Activated naive CD8-positive, alpha-beta T cell treated with anti-CD3 and anti-CD28 coated beads, Interleukin-2, amount 10 ng/mL, durations not matched to agents 7 days and 5 days (primary cell): ENCODE measurements around the gene PARL. TPM values are rescaled to one million over a fixed set of nuclear protein-coding genes. Genes with fewer than 3 reads are reported as not detected.

Experiments used
- ATAC-seq: fragments of 150-1000 bp; cut with Tn5 transposase; one replicate; pipeline ENCODE4 v1.10.0; 2021; ENCODE audit warnings: low read depth, moderate library complexity
- POLR2A ChIA-PET: fragments of 350-600 bp; sonication (Branson Sonifier 250); formaldehyde crosslinking; loops from one replicate; lab custom pipeline; 2021; ENCODE audit warnings: antibody characterized with exemption; lab: Charles Lee
- DNase-seq: peaks from one replicate; pipeline ENCODE4 v3.0.0; 2021
- H3K27ac Mint-ChIP-seq: one replicate; pipeline ENCODE4 v1.8.0; 2022; ENCODE audit warnings: mild to moderate bottlenecking, mixed read lengths
- H3K27me3 Mint-ChIP-seq: one replicate; pipeline ENCODE4 v1.8.0; 2022; ENCODE audit warnings: mild to moderate bottlenecking, moderate library complexity, mixed read lengths
- H3K36me3 Mint-ChIP-seq: one replicate; pipeline ENCODE4 v1.8.0; 2021; ENCODE audit warnings: mild to moderate bottlenecking, mixed read lengths
- H3K4me1 Mint-ChIP-seq: one replicate; pipeline ENCODE4 v1.8.0; 2021; ENCODE audit warnings: mixed read lengths
- H3K4me3 Mint-ChIP-seq: one replicate; pipeline ENCODE4 v1.8.0; 2022; ENCODE audit warnings: mild to moderate bottlenecking, moderate library complexity, mixed read lengths
- H3K9me3 Mint-ChIP-seq: one replicate; pipeline ENCODE4 v1.8.0; 2021; ENCODE audit warnings: mixed read lengths
- total RNA-seq, 2 experiments: library from RNA; stranded (reverse); gene quantifications; one replicate each; pipeline ENCODE4 v1.2.3, GENCODE V29; 2021

The PARL gene
- total RNA-seq, 2 experiments from 2014 or later, result 37.4 to 45.5 TPM

DNA sequence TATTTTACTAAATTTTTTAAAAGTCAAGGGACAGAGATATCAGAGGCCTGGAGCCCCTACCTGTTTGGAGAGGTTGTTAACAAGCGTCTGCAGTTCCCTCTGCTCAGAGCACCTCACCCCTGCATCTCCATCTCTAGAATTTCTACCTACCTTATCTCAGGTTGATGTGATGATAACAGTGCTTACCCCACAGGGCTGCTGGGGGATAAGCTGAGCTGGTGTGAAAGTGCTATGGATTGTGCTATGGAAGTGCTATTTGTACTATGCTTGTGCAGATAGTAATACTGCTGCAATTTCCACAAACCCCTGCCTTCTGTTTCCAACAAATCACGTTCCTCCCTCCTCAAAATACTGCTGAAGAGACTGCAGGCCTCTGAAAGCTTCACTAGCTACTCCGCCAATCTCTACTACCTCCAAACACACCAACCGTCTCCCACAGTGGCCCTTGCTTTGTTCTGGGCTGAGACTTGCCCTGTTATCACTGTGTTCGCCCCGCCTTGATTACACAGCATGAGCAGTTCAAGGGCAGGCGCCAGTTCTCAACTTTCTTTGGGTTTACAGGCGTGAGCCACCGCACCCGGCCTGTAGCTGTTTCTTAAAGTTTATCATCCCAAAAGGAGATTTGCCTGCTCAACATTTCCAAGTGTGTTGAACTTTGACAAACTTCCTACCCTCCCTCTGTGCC lies 28.4 kb upstream of the PARL start:
- ATAC-seq, result no peak
- no peaks in the 10 kb centered on the region for H3K4me1 Mint-ChIP-seq
- no peak overlapping the region for H3K4me3 Mint-ChIP-seq
- POLR2A ChIA-PET, result no interaction called here
- DNase-seq, result no peak
- no peak overlapping the region for H3K27ac Mint-ChIP-seq
- H3K9me3 Mint-ChIP-seq, result no peaks in the 10 kb centered on the region
- H3K36me3 Mint-ChIP-seq, result no peaks in the 10 kb centered on the region
- no peaks in the 10 kb centered on the region for H3K27me3 Mint-ChIP-seq

DNA sequence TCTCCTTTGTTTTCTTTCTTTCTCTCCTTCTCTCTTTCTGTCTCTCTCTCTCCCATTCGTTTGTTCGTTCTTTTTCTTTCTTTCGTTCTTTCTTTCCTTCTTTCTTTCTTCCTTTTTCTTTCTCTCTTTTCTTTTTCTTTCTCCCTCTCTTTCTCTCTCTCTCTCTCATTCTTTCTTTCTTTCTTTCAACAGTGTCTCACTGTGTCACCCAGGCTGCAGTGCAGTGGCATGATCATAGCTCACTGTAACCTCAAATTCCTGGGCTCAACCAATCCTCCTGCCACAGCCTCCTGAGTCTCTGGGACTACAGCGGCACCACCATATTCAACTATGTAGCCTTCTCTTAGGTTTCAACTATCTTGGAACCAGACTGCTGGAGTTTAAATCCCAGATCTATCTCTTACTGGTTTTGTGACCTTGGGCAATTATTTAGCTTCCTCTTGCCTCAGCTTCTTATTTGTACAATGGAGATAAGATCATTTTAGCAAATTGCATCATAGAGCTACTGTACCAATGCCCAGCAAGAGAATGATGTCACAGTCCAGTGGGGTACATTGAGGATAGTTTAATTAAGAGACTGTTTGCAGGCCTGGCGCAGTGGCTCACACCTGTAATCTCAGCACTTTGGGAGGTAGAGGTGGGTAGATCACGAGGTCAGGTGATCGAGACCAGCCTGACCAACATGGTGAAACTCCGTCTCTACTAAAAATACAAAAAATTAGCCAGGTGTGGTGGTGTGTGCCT lies 27.3 kb upstream of the PARL start:
- H3K27me3 Mint-ChIP-seq, result no peaks in the 10 kb centered on the region
- H3K27ac Mint-ChIP-seq, result no peak overlapping the region
- H3K4me3 Mint-ChIP-seq, result no peak overlapping the region
- no peaks in the 10 kb centered on the region for H3K4me1 Mint-ChIP-seq
- POLR2A ChIA-PET, result no interaction called here
- ATAC-seq (no peak), DNase-seq (no peak)
- H3K9me3 Mint-ChIP-seq, result no peaks in the 10 kb centered on the region
- H3K36me3 Mint-ChIP-seq, result no peaks in the 10 kb centered on the region

- DNase-seq, result no peak
- Mint-ChIP-seq H3K9me3 (no peaks in the 10 kb centered on the region), H3K4me1 (no peaks in the 10 kb centered on the region), H3K27ac (no peak overlapping the region), H3K27me3 (no peaks in the 10 kb centered on the region), H3K4me3 (no peak overlapping the region), H3K36me3 (no peaks in the 10 kb centered on the region)
- POLR2A ChIA-PET, result no interaction called here
- ATAC-seq, result no peak
Observed at GRCh38 chr3:183911087-183911486, 26.4 kb upstream of the PARL start.

- H3K27ac Mint-ChIP-seq, result no peak overlapping the region
- no peaks in the 10 kb centered on the region for H3K9me3 Mint-ChIP-seq
- POLR2A ChIA-PET, result no interaction called here
- no peaks in the 10 kb centered on the region for H3K36me3 Mint-ChIP-seq
- DNase-seq (no peak), ATAC-seq (no peak)
- no peak overlapping the region for H3K4me3 Mint-ChIP-seq
- no peaks in the 10 kb centered on the region for H3K4me1 Mint-ChIP-seq
- H3K27me3 Mint-ChIP-seq, result no peaks in the 10 kb centered on the region
Observed at GRCh38 chr3:183909030-183909600, 24.4 kb upstream of the PARL start.

DNA sequence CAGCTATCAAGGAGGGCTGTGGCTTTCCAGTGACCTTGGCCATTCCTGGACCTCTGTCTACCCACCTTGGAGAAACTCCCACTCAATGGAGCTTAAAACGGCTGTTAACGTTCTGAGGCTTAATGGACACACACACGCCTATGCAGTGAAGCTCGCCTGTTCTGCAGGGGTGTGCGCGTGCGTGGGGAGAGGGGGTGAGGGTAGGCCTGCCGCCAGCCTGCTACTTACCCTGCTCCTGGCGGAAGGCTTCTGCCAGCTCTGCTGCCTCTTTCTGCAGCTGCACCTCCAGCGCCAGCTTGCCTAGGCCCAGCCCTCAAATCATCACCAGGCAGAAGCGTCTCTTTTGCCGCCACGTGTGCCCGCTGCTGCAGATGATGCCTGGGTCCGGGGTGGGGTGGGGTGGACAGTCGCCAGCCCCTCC lies 23.2 kb upstream of the PARL start:
- no peak overlapping the region for H3K4me3 Mint-ChIP-seq
- POLR2A ChIA-PET, result no interaction called here
- ATAC-seq, result no peak

GRCh38 chr3:183907176-183907575 lies 22.5 kb upstream of the PARL start:
- H3K27ac Mint-ChIP-seq, result no peak overlapping the region
- no peaks in the 10 kb centered on the region for H3K36me3 Mint-ChIP-seq
- DNase-seq (no peak), ATAC-seq (no peak)
- H3K27me3 Mint-ChIP-seq, result no peaks in the 10 kb centered on the region
- POLR2A ChIA-PET, result no interaction called here
- no peak overlapping the region for H3K4me3 Mint-ChIP-seq
- H3K4me1 Mint-ChIP-seq, result no peaks in the 10 kb centered on the region
- no peaks in the 10 kb centered on the region for H3K9me3 Mint-ChIP-seq

More for the DNA sequence above, 23.2 kb upstream of the PARL start:
- H3K27me3 Mint-ChIP-seq, result no peaks in the 10 kb centered on the region
- no peaks in the 10 kb centered on the region for H3K4me1 Mint-ChIP-seq
- no peaks in the 10 kb centered on the region for H3K36me3 Mint-ChIP-seq
- no peaks in the 10 kb centered on the region for H3K9me3 Mint-ChIP-seq
- DNase-seq, result no peak
- no peak overlapping the region for H3K27ac Mint-ChIP-seq

DNA sequence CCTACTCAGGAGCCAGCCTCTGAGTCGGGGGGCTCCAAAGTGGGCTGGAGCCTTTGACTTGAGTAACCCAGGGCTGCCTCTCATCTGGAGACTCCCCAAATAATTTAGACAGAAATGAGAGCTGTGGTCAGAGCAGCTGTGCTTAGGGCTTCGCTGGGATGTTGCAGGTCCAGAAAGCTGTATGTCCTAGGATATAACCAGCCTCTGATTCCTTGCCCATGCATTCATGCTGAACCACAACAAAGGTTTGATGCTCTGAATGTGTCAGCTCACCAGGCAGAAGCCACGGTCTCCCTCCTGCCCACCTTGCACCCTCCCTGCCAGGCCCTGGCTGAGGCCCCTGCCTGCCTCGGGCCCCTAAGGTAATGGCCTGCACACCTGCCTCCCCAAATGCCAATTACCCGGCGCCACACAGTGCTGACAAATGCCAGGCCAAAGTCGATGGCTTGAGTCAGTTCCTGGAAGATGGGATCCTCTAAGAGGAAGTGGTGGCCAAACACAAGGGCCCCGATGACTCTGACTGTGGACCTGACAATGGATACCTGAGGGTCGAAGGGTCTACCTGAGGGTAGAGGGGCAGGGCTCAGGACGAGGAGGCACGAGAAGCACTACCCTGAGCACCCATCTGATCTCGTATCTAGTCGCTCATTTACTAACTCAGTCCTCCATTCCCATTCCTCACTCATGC lies 21.7 kb upstream of the PARL start:
- no peak overlapping the region for H3K27ac Mint-ChIP-seq
- H3K27me3 Mint-ChIP-seq, result peaks cover 2% of the 10 kb centered on the region
- POLR2A ChIA-PET, result no interaction called here
- no peaks in the 10 kb centered on the region for H3K9me3 Mint-ChIP-seq
- no peaks in the 10 kb centered on the region for H3K36me3 Mint-ChIP-seq
- H3K4me1 Mint-ChIP-seq, result no peaks in the 10 kb centered on the region
- DNase-seq (no peak), ATAC-seq (no peak)
- H3K4me3 Mint-ChIP-seq, result no peak overlapping the region

DNA sequence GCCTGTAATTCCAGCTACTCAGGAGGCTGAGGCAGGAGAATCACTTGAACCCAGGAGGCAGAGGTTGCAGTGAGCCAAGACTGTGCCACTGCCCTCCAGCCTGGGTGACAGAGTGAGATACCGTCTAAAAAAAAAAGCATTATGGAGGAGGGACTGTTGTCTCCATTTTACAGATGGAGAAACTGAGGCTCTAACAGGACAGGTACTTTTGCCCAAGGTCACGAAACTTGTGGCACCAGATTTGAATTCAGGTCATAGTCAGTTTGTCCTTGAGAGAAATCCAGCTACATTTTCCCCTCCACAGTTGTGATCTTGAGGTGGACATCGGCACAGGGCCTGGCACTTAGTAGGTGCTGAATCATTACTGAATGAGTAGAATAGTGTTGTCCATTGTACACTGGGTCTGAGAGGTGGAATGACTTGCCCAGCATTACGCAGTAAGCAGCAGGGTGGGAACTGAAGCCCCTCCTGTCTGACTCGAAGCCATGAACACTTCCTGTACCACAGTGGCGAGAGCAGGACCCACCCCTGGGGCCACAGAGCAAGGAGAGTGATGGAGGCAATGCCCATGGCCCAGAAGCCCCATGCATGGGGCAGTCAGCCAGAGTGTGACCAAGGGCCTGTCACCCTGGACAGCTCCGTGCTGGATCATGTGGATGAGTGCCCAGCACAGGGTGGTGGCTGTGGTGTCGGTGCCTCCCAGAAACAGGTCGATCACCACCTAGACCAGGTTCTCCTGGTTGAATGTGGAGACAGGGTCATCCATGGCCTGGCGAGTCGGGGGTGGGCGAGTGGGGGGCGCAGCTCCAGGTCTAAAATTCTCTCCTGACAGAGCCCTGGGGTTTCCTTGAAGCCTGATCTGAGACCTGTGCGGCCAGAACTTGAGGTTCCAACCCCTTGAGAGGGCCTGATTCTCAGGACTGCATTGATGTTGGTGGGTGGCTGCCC lies 20.4 kb upstream of the PARL start:
- Mint-ChIP-seq H3K4me3 (no peak overlapping the region), H3K36me3 (no peaks in the 10 kb centered on the region), H3K9me3 (peaks cover 3% of the 10 kb centered on the region), H3K27ac (no peak overlapping the region), H3K4me1 (no peaks in the 10 kb centered on the region), H3K27me3 (peaks cover 6% of the 10 kb centered on the region)
- DNase-seq (no peak), ATAC-seq (no peak)
- POLR2A ChIA-PET, result no interaction called here

- ATAC-seq (no peak), DNase-seq (no peak)
- no peak overlapping the region for H3K4me3 Mint-ChIP-seq
- POLR2A ChIA-PET, result interaction anchor here (0.5 kb wide), 1 partner anchor 21 kb away, joined by 3 read pairs; no protein-coding TSS in a partner anchor
- no peak overlapping the region for H3K27ac Mint-ChIP-seq
- no peaks in the 10 kb centered on the region for H3K36me3 Mint-ChIP-seq
- H3K27me3 Mint-ChIP-seq, result peaks cover 6% of the 10 kb centered on the region
- peaks cover 3% of the 10 kb centered on the region for H3K9me3 Mint-ChIP-seq
- H3K4me1 Mint-ChIP-seq, result peaks cover 6% of the 10 kb centered on the region
Observed at GRCh38 chr3:183898028-183898431, 13.3 kb upstream of the PARL start.

GRCh38 chr3:183897606-183898005 lies 12.9 kb upstream of the PARL start:
- no peak for DNase-seq
- Mint-ChIP-seq H3K36me3 (no peaks in the 10 kb centered on the region), H3K27me3 (peaks cover 8% of the 10 kb centered on the region), H3K4me3 (no peak overlapping the region), H3K9me3 (peaks cover 3% of the 10 kb centered on the region), H3K4me1 (peaks cover 6% of the 10 kb centered on the region), H3K27ac (no peak overlapping the region)
- POLR2A ChIA-PET, result no interaction called here
- ATAC-seq, result no peak

- H3K4me1 Mint-ChIP-seq, result peaks cover 6% of the 10 kb centered on the region
- POLR2A ChIA-PET, result no interaction called here
- H3K27ac Mint-ChIP-seq, result no peak overlapping the region
- ATAC-seq (no peak), DNase-seq (no peak)
- peaks cover 8% of the 10 kb centered on the region for H3K27me3 Mint-ChIP-seq
- H3K4me3 Mint-ChIP-seq, result no peak overlapping the region
- H3K36me3 Mint-ChIP-seq, result no peaks in the 10 kb centered on the region
- peaks cover 3% of the 10 kb centered on the region for H3K9me3 Mint-ChIP-seq
Observed at GRCh38 chr3:183896610-183897009, 11.9 kb upstream of the PARL start.

GRCh38 chr3:183896184-183896583 lies 11.5 kb upstream of the PARL start:
- Mint-ChIP-seq H3K27me3 (peaks cover 5% of the 10 kb centered on the region), H3K27ac (no peak overlapping the region)
- POLR2A ChIA-PET, result no interaction called here

GRCh38 chr3:183895774-183896173 lies 11.1 kb upstream of the PARL start:
- H3K9me3 Mint-ChIP-seq, result peaks cover 3% of the 10 kb centered on the region
- DNase-seq (no peak), ATAC-seq (no peak)
- peaks cover 4% of the 10 kb centered on the region for H3K27me3 Mint-ChIP-seq
- no peak overlapping the region for H3K27ac Mint-ChIP-seq
- H3K4me1 Mint-ChIP-seq, result peaks cover 6% of the 10 kb centered on the region
- H3K4me3 Mint-ChIP-seq, result no peak overlapping the region
- no peaks in the 10 kb centered on the region for H3K36me3 Mint-ChIP-seq
- POLR2A ChIA-PET, result no interaction called here

More at GRCh38 chr3:183896184-183896583, 11.5 kb upstream of the PARL start:
- ATAC-seq (no peak), DNase-seq (no peak)
- H3K4me1 Mint-ChIP-seq, result peaks cover 6% of the 10 kb centered on the region
- no peak overlapping the region for H3K4me3 Mint-ChIP-seq
- H3K9me3 Mint-ChIP-seq, result peaks cover 3% of the 10 kb centered on the region
- no peaks in the 10 kb centered on the region for H3K36me3 Mint-ChIP-seq
